GM12873 (cell line): Measurements from ENCODE around the gene DNAI4.

Source experiments
- TF ChIP-seq, protein P1 (sequence below): IDR thresholded peaks from 2 replicates; pipeline ENCODE4 v1.5.1; 2012; ENCODE audit warnings: low read depth, mild to moderate bottlenecking, moderate library complexity, low read length, control low read depth; ENCODE audit not compliant: insufficient read depth; ENCODE audit errors: missing control alignments

DNAI4 gene

DNA sequence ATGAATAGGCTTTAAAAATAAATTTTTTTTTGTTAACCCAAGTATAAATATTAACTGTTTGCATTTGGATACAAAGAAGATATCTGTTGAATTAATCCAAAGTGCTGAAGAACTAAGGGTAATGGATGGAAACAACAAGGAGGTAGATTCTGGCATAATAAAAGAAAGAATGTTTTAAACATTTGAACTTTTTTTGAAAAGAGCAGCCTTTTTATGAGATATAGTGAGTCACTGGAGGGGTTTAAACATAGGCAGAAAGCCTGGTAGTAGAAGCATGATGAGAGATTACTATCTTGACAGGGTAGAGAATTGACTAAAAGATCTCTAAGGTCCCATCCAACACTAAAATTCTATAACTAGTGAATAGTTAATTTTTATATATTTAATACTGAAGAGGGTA lies 2.9 kb upstream of the DNAI4 start:
- TF ChIP-seq, protein P1, sequence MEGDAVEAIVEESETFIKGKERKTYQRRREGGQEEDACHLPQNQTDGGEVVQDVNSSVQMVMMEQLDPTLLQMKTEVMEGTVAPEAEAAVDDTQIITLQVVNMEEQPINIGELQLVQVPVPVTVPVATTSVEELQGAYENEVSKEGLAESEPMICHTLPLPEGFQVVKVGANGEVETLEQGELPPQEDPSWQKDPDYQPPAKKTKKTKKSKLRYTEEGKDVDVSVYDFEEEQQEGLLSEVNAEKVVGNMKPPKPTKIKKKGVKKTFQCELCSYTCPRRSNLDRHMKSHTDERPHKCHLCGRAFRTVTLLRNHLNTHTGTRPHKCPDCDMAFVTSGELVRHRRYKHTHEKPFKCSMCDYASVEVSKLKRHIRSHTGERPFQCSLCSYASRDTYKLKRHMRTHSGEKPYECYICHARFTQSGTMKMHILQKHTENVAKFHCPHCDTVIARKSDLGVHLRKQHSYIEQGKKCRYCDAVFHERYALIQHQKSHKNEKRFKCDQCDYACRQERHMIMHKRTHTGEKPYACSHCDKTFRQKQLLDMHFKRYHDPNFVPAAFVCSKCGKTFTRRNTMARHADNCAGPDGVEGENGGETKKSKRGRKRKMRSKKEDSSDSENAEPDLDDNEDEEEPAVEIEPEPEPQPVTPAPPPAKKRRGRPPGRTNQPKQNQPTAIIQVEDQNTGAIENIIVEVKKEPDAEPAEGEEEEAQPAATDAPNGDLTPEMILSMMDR = no peak

GRCh38 chr1:66925944-66926343 lies 1.3 kb upstream of the DNAI4 start:
- TF ChIP-seq, protein P1 = no peak

- TF ChIP-seq, protein P1 = no peak
Observed at GRCh38 chr1:66925558-66925910, 878 bp upstream of the DNAI4 start.

DNA sequence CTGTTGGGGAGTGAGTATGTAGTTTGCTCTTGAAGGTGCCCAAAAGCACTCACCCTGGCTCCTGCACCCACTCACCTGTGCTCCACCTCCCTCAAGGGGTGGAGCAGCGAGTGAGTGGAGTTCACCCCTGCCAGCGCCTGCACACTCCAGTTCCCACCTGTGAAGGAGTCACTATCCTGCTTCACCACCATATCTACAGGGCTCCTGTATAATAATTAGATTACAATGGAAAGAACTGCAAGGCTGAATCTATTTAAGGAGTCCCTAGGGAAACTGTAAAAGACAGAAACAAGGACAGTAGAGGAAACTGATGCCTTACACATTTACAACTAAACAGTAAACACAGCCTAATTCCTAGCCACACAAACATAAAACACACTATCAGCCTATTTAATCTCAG lies 4.1 kb downstream of the DNAI4 start:
- TF ChIP-seq, protein P1 = no peak

DNA sequence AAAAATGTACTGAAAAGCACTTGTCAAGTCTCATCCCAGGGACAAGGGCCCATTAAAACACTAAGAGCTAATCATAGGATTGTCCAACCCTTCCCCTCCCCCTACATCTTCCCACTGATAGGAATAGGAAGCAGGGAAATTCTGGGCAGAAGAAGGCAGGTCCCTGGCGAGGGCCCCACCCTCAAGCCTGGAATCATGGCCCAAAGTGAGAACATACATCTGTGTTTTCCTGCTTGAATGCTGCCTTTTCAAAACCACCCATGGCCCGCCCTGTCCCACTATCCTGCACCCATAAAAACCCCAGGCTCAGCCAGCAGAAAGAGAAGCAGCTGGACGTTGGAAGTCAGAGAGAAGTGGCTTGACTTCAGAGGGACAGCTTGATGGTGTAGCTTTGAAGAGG lies 4.8 kb downstream of the DNAI4 start:
- TF ChIP-seq, protein P1 = no peak

DNA sequence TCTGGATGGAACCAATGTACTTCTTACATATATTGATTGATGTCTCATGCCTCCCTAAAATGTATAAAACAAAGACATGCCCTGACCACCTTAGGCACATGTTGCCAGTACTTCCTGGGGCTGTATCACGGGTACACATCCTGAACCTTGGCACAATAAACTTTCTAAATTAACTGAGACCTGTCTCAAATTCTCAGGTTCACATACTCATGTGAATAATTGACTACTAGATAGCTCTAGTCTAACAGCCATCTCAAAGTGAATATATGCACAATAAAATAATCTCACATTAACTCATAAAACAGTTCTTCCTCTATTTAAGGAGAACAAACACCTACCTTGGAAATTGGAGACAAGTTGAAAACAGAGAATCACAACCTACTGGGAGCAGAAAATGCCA lies 5.6 kb downstream of the DNAI4 start:
- TF ChIP-seq, protein P1 = no peak

DNA sequence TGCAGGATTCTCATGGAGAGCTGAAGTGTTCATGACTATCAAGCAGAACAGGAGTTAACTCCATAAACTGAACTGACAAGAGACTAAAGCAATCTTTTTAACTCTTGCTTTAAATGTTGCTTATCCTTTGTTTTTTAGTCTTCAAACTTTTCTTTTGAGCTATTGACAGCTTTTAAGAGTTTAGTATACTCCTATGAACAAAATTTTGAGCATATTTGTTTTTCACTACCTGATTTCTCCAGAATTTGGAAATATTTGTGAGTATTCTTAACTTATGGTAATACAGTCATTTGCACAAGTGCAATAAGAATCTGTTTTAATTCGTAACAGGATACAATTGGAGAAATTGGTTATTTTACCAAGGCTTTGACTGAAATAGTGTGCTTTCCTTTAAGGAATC lies 7.2 kb downstream of the DNAI4 start:
- TF ChIP-seq, protein P1 = no peak

- TF ChIP-seq, protein P1 = no peak
Observed at GRCh38 chr1:66916320-66916719, 8.3 kb downstream of the DNAI4 start.
